GM23338 (cell line): Measurements from ENCODE around the gene HBQ1. TPM values are rescaled to one million over a fixed set of nuclear protein-coding genes. Genes with fewer than 3 reads are reported as not detected.
"Not testable (repeated sequence)": the region's sequence is repeated elsewhere in the genome, so short reads cannot be mapped to it uniquely, and the experiment has no call there.

Experiments used
- ATAC-seq: fragments of 200-7000 bp; cut with Tn5 transposase; 3 replicates; pipeline ENCODE4 v1.9.1; 2020
- DNase-seq: peaks from one replicate; pipeline ENCODE4 v3.0.0-alpha.2; 2015; ENCODE audit warnings: low spot score
- H2AFZ ChIP-seq: fragments of 200-600 bp; sonication (generic); 2 replicates; pipeline ENCODE4 v1.8.0; 2016; ENCODE audit warnings: antibody characterized with exemption, mild to moderate bottlenecking, moderate library complexity
- H3F3A ChIP-seq: fragments of 200-600 bp; sonication (generic); replicated peaks from 2 replicates; pipeline ENCODE4 v1.8.0; 2017; ENCODE audit warnings: antibody characterized with exemption, mixed run types, low read depth
- H3K27ac ChIP-seq: fragments of 200-600 bp; sonication (generic); 2 replicates; pipeline ENCODE4 v1.6.1; 2016; ENCODE audit warnings: low read depth
- H3K27me3 ChIP-seq: fragments of 200-600 bp; sonication (generic); 2 replicates; pipeline ENCODE4 v1.8.0; 2016; ENCODE audit warnings: mild to moderate bottlenecking, mixed run types, moderate library complexity; ENCODE audit not compliant: insufficient read depth
- H3K36me3 ChIP-seq: fragments of 200-600 bp; sonication (generic); 2 replicates; pipeline ENCODE4 v1.8.0; 2016; ENCODE audit warnings: mild to moderate bottlenecking; ENCODE audit not compliant: insufficient read depth
- H3K4me1 ChIP-seq: fragments of 200-600 bp; sonication (generic); 2 replicates; pipeline ENCODE4 v1.8.0; 2016; ENCODE audit warnings: mild to moderate bottlenecking, moderate library complexity; ENCODE audit not compliant: insufficient read depth
- H3K4me2 ChIP-seq: fragments of 200-600 bp; sonication (generic); 2 replicates; pipeline ENCODE4 v1.7.1; 2017; ENCODE audit warnings: mixed run types
- H3K4me3 ChIP-seq: fragments of 200-600 bp; sonication (generic); 2 replicates; pipeline ENCODE4 v1.6.1; 2016; ENCODE audit warnings: mixed run types
- H3K79me2 ChIP-seq: fragments of 200-600 bp; sonication (generic); replicated peaks from 2 replicates; pipeline ENCODE4 v1.8.0; 2017; ENCODE audit warnings: mild to moderate bottlenecking; ENCODE audit not compliant: insufficient read depth
- H3K9me2 ChIP-seq: fragments of 200-600 bp; sonication (generic); 2 replicates; pipeline ENCODE4 v1.8.0; 2017; ENCODE audit not compliant: insufficient read depth
- H4K20me1 ChIP-seq: fragments of 200-600 bp; sonication (generic); replicated peaks from 2 replicates; pipeline ENCODE4 v1.8.0; 2017; ENCODE audit warnings: mild to moderate bottlenecking; ENCODE audit not compliant: insufficient read depth
- H3K27ac Mint-ChIP-seq: 2 replicates; pipeline ENCODE4 v1.8.0; 2020; ENCODE audit warnings: inconsistent platforms, mild to moderate bottlenecking, moderate library complexity, mixed read lengths
- H3K27me3 Mint-ChIP-seq: 3 replicates; pipeline ENCODE4 v1.8.0; 2022; ENCODE audit warnings: low read depth, mild to moderate bottlenecking, moderate library complexity, mixed read lengths, inconsistent platforms; ENCODE audit not compliant: insufficient read depth, poor library complexity
- H3K36me3 Mint-ChIP-seq: 3 replicates; pipeline ENCODE4 v1.8.0; 2021; ENCODE audit warnings: low read depth, mild to moderate bottlenecking, inconsistent platforms, moderate library complexity, mixed read lengths
- H3K4me1 Mint-ChIP-seq: 3 replicates; pipeline ENCODE4 v1.8.0; 2020; ENCODE audit warnings: mild to moderate bottlenecking, inconsistent platforms, mixed read lengths
- H3K4me3 Mint-ChIP-seq: 3 replicates; pipeline ENCODE4 v1.8.0; 2021; ENCODE audit warnings: moderate library complexity, mild to moderate bottlenecking, inconsistent platforms, mixed read lengths
- H3K9me3 Mint-ChIP-seq: 3 replicates; pipeline ENCODE4 v1.8.0; 2020; ENCODE audit warnings: moderate library complexity, mild to moderate bottlenecking, inconsistent platforms, mixed read lengths
- EZH2 ChIP-seq: fragments of 200-600 bp; sonication (generic); IDR thresholded peaks from one replicate; pipeline ENCODE4 v1.8.0; 2017; ENCODE audit warnings: antibody characterized with exemption, mild to moderate bottlenecking, low read depth; ENCODE audit not compliant: unreplicated experiment
- EZH2phosphoT487 ChIP-seq: fragments of 200-600 bp; sonication (generic); IDR thresholded peaks from one replicate; pipeline ENCODE4 v1.8.1; 2018; ENCODE audit warnings: antibody characterized with exemption; ENCODE audit not compliant: unreplicated experiment
- polyA plus RNA-seq: library from polyadenylated mRNA; unstranded; fragments of >200 nt; fragmentation: Nextera tagmentation; extraction: Ambion mirVana; gene quantifications from 2 replicates; pipeline ENCODE4 v1.2.1, GENCODE V29; 2016
- total RNA-seq: library from RNA; depleted of rRNA; stranded (reverse); fragments of >200 nt; shearing (Covaris generic); gene quantifications from 2 replicates; pipeline ENCODE4 v1.2.3, GENCODE V29; 2014
- TF ChIP-seq, protein P1 (sequence below): IDR thresholded peaks from one replicate; pipeline ENCODE4 v1.6.1; 2018; ENCODE audit warnings: antibody characterized with exemption; ENCODE audit not compliant: unreplicated experiment

Gene HBQ1
- total and polyA plus RNA-seq, 2 experiments from 2014 or later = 6.6 to 8.5 TPM

DNA sequence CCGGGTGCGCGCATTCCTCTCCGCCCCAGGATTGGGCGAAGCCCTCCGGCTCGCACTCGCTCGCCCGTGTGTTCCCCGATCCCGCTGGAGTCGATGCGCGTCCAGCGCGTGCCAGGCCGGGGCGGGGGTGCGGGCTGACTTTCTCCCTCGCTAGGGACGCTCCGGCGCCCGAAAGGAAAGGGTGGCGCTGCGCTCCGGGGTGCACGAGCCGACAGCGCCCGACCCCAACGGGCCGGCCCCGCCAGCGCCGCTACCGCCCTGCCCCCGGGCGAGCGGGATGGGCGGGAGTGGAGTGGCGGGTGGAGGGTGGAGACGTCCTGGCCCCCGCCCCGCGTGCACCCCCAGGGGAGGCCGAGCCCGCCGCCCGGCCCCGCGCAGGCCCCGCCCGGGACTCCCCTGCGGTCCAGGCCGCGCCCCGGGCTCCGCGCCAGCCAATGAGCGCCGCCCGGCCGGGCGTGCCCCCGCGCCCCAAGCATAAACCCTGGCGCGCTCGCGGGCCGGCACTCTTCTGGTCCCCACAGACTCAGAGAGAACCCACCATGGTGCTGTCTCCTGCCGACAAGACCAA is 7.8 kb upstream of the HBQ1 start, which contains the start of gene HBA2:
TSS of gene HBA2 (plus strand) at position 503 of the 568 bp plus-strand sequence. CDS start at position 540, 37 bp downstream.
- H3K9me3 Mint-ChIP-seq, H3K79me2 ChIP-seq, H3K36me3 Mint-ChIP-seq, H3K27ac ChIP-seq, H3F3A ChIP-seq, H3K9me2 ChIP-seq, H3K4me2 ChIP-seq, H4K20me1 ChIP-seq, DNase-seq, H3K27ac Mint-ChIP-seq, H2AFZ ChIP-seq, H3K36me3 ChIP-seq: not testable (repeated sequence)
- Histone ChIP-seq H3K4me1 (peaks cover 38% of the 10 kb centered on the region), H3K4me3 (peak within 1 kb of the TSS; percentile 30; the same call in 1 of the 2 replicates), H3K27me3 (peaks cover 84% of the 10 kb centered on the region)
- H3K4me3 Mint-ChIP-seq = peak within 1 kb of the TSS; percentile 52
- peaks cover 42% of the 10 kb centered on the region for H3K4me1 Mint-ChIP-seq
- peak; percentile 4; the same call in 2 of the 3 replicates for ATAC-seq
- peaks cover 77% of the 10 kb centered on the region for H3K27me3 Mint-ChIP-seq

- Histone ChIP-seq H3F3A (peaks cover 11% of the 10 kb centered on the region; the same call in 1 of the 2 replicates), H3K27me3 (peaks cover 84% of the 10 kb centered on the region), H3K4me3 (peak overlapping the region; percentile 30; the same call in 1 of the 2 replicates), H3K4me1 (peaks cover 29% of the 10 kb centered on the region)
- not testable (repeated sequence) for H3K9me2 ChIP-seq, H3K4me2 ChIP-seq, H4K20me1 ChIP-seq, H3K9me3 Mint-ChIP-seq, H3K27ac Mint-ChIP-seq, H2AFZ ChIP-seq, DNase-seq, H3K79me2 ChIP-seq, H3K27ac ChIP-seq, H3K36me3 Mint-ChIP-seq, H3K36me3 ChIP-seq, ATAC-seq
- Mint-ChIP-seq H3K4me1 (peaks cover 38% of the 10 kb centered on the region), H3K4me3 (peak overlapping the region; percentile 52), H3K27me3 (peaks cover 77% of the 10 kb centered on the region)
- peak; percentile 81 for TF ChIP-seq EZH2phosphoT487
- TF ChIP-seq EZH2 = peak; percentile 87
Observed at GRCh38 chr16:173211-173854, 6.9 kb upstream of the HBQ1 start.

- not testable (repeated sequence) for H3K36me3 Mint-ChIP-seq, H4K20me1 ChIP-seq, H3K79me2 ChIP-seq, H3K9me3 Mint-ChIP-seq, H3K36me3 ChIP-seq, H2AFZ ChIP-seq, DNase-seq, H3K27ac Mint-ChIP-seq, ATAC-seq, H3K27ac ChIP-seq, H3K9me2 ChIP-seq
- peak overlapping the region; percentile 44; the same call in 2 of the 3 replicates for H3K4me3 Mint-ChIP-seq
- peaks cover 11% of the 10 kb centered on the region; the same call in 1 of the 2 replicates for H3F3A ChIP-seq
- H3K27me3 ChIP-seq = peaks cover 84% of the 10 kb centered on the region
- peak overlapping the region; percentile 40; the same call in 1 of the 2 replicates for H3K4me3 ChIP-seq
- peak overlapping the region; percentile 55; the same call in 1 of the 2 replicates for H3K4me2 ChIP-seq
- H3K4me1 Mint-ChIP-seq = peaks cover 30% of the 10 kb centered on the region
- TF ChIP-seq, protein P1, sequence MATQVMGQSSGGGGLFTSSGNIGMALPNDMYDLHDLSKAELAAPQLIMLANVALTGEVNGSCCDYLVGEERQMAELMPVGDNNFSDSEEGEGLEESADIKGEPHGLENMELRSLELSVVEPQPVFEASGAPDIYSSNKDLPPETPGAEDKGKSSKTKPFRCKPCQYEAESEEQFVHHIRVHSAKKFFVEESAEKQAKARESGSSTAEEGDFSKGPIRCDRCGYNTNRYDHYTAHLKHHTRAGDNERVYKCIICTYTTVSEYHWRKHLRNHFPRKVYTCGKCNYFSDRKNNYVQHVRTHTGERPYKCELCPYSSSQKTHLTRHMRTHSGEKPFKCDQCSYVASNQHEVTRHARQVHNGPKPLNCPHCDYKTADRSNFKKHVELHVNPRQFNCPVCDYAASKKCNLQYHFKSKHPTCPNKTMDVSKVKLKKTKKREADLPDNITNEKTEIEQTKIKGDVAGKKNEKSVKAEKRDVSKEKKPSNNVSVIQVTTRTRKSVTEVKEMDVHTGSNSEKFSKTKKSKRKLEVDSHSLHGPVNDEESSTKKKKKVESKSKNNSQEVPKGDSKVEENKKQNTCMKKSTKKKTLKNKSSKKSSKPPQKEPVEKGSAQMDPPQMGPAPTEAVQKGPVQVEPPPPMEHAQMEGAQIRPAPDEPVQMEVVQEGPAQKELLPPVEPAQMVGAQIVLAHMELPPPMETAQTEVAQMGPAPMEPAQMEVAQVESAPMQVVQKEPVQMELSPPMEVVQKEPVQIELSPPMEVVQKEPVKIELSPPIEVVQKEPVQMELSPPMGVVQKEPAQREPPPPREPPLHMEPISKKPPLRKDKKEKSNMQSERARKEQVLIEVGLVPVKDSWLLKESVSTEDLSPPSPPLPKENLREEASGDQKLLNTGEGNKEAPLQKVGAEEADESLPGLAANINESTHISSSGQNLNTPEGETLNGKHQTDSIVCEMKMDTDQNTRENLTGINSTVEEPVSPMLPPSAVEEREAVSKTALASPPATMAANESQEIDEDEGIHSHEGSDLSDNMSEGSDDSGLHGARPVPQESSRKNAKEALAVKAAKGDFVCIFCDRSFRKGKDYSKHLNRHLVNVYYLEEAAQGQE = peak; percentile 58
- H3K4me1 ChIP-seq = peaks cover 21% of the 10 kb centered on the region
- H3K27me3 Mint-ChIP-seq = peaks cover 77% of the 10 kb centered on the region
Observed at GRCh38 chr16:173928-174769, 6.1 kb upstream of the HBQ1 start.
